Small intestine (tissue), 7 donors: ENCODE measurements around the gene KAT6B. TPM values are rescaled to one million over a fixed set of nuclear protein-coding genes. Genes with fewer than 3 reads are reported as not detected.

ENCODE experiments used
- DNase-seq, 2 donors: peaks; one replicate each; pipeline versions ENCODE4 v3.0.0 to v3.0.0-alpha.2; 2013
- FAIRE-seq: peaks from 2 replicates; lab custom pipeline; 2012; peaks lifted over from hg19 to GRCh38; lab: Jason Lieb, UNC
- H3K27ac ChIP-seq, 3 donors: one replicate each; pipeline ENCODE4 v1.5.1; 2013; ENCODE audit warnings: low read length in 2 of 3, mild to moderate bottlenecking in 2 of 3, control low read depth in 1 of 3, inconsistent platforms in 1 of 3, low read depth in 1 of 3, moderate library complexity in 1 of 3
- H3K27me3 ChIP-seq, 3 donors: one replicate each; pipeline ENCODE4 v1.6.1; 2013; ENCODE audit warnings: low read length in 3 of 3, inconsistent platforms in 1 of 3; ENCODE audit not compliant: control insufficient read depth in 3 of 3, insufficient read depth in 3 of 3
- H3K36me3 ChIP-seq, 3 donors: one replicate each; pipeline ENCODE4 v1.6.1; 2013; ENCODE audit warnings: low read length in 3 of 3, inconsistent platforms in 1 of 3, low read depth in 1 of 3, mild to moderate bottlenecking in 1 of 3, moderate library complexity in 1 of 3; ENCODE audit not compliant: control insufficient read depth in 3 of 3, insufficient read depth in 2 of 3
- H3K4me1 ChIP-seq, 3 donors: one replicate each; pipeline ENCODE4 v1.6.1; 2013; ENCODE audit warnings: low read length in 2 of 3, inconsistent platforms in 1 of 3, low read depth in 1 of 3, mild to moderate bottlenecking in 1 of 3, moderate library complexity in 1 of 3; ENCODE audit not compliant: control insufficient read depth in 3 of 3, insufficient read depth in 2 of 3
- H3K4me3 ChIP-seq, 3 donors: one replicate each; pipeline ENCODE4 v1.5.1; 2013; ENCODE audit warnings: low read length in 3 of 3, control low read depth in 1 of 3, inconsistent platforms in 1 of 3, low read depth in 1 of 3, mild to moderate bottlenecking in 1 of 3, moderate library complexity in 1 of 3
- H3K9me3 ChIP-seq, 2 donors: one replicate each; pipeline ENCODE4 v1.6.1; 2013; ENCODE audit warnings: low read depth in 1 of 2, low read length in 1 of 2; ENCODE audit not compliant: control insufficient read depth in 2 of 2, insufficient read depth in 1 of 2
- WGBS, 3 donors: extraction: QIAGEN DNeasy Blood & Tissue Kit; methylation state at CpG; one replicate each; pipeline ENCODE4 v1.1.7; 2013; 5-methylcytosine and 5-hydroxymethylcytosine counted together
- polyA plus RNA-seq, 4 donors: library from polyadenylated mRNA; stranded (reverse) in 3 of 4; unstranded in 1 of 4; fragments of 200-250 nt in 3 of 4; fragments of 120-200 nt in 1 of 4; gene quantifications; one replicate each; pipeline versions ENCODE4 v1.2.1 to v1.2.3, GENCODE V29; 2013
- donor health status: healthy with polysubstance abuse.
- donor health status: control.
- donor health status: control.
- donor health status: Bipolar disorder and iron deficiency.
- donor health status: healthy.

Gene KAT6B
- polyA plus RNA-seq, 4 donors: 4.6 to 16.2 (median 5.9) TPM

DNA sequence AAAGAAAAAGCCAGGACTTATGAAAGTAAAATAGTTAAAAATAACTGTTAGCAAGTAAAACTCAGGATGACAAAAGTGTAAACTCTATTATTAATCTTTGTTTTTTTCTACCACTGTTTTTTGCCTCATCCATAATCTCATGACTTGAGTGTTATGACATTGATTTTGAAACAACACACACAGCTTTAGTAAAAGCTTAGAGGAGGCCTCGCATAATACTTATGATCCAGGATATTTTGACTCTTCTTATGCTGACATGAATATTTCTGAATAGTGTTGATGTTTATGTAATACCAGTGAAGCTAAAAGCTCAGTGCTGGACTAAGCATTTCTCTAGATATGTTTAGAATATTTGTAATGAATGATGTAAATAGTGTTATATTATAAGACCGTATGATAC is 10.5 kb downstream of the KAT6B start:
- Histone ChIP-seq H3K27ac (no peak overlapping the region), H3K36me3 (peaks cover 0 to 7% (median 0%) of the 10 kb centered on the region in 3 donors), H3K4me1 (peaks cover 0 to 2% (median 0%) of the 10 kb centered on the region in 3 donors), H3K9me3 (no peaks in the 10 kb centered on the region), H3K4me3 (no peak overlapping the region), H3K27me3 (no peaks in the 10 kb centered on the region)
- FAIRE-seq (no peak), DNase-seq (no peak)
- WGBS, 3 donors: 62 to 95% (median 83%) methylated on average over 2 of the region's 2 CpGs

DNA sequence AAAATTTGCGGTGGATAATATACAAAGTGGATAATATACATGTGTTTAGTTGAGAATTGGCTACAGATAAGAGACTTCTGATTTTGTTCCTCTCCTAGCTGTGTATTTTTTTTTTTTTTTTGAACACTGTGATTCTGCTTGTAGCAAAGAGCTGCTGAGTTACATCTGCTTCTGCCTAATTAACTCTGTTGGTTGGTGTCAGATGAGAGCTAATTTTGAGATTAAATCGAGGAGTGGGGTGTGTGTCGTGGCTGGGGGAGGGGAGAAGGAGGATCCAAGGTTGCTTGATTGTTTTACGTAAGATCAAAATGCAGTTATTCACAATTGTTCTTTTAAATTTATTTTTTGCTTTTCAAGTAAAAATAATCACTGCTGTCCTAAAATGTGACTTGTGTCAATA is 11.3 kb downstream of the KAT6B start:
- Histone ChIP-seq H3K27ac (no peak overlapping the region), H3K4me3 (no peak overlapping the region), H3K36me3 (peaks cover 0 to 7% (median 0%) of the 10 kb centered on the region in 3 donors), H3K4me1 (peaks cover 0 to 2% (median 0%) of the 10 kb centered on the region in 3 donors), H3K9me3 (no peaks in the 10 kb centered on the region), H3K27me3 (no peaks in the 10 kb centered on the region)
- no peak for FAIRE-seq
- WGBS, 3 donors: 86 to 91% (median 91%) methylated on average over 4 of the region's 4 CpGs
- DNase-seq: no peak

DNA sequence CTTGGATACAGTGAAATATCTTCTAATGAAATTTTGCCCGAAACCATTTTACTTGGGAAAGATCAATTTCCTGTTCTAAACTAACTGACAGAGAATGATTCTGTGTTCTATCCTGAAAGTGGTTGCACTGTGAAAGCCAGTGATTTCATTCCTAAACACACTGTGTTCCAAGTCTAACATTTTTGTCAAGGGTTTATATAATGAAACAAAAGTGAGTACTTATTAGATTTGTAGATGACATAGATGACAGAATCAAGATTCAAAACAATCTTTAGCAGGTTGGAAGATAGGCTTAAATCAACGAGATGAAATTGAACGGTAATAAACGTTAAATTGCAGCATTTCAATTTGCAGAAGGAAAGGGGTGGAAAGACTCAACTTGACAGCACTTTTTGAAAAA is 13.3 kb downstream of the KAT6B start:
- H3K9me3 ChIP-seq: no peaks in the 10 kb centered on the region
- H3K36me3 ChIP-seq: peaks cover 2 to 10% (median 4%) of the 10 kb centered on the region in 3 donors
- H3K27me3 ChIP-seq: no peaks in the 10 kb centered on the region
- no peak overlapping the region for H3K4me3 ChIP-seq
- H3K27ac ChIP-seq: no peak overlapping the region
- FAIRE-seq (no peak), DNase-seq (no peak)
- peaks cover 0 to 2% (median 0%) of the 10 kb centered on the region in 3 donors for H3K4me1 ChIP-seq
- 69 to 83% (median 80%) methylated on average over 4 of the region's 4 CpGs for WGBS, 3 donors

DNA sequence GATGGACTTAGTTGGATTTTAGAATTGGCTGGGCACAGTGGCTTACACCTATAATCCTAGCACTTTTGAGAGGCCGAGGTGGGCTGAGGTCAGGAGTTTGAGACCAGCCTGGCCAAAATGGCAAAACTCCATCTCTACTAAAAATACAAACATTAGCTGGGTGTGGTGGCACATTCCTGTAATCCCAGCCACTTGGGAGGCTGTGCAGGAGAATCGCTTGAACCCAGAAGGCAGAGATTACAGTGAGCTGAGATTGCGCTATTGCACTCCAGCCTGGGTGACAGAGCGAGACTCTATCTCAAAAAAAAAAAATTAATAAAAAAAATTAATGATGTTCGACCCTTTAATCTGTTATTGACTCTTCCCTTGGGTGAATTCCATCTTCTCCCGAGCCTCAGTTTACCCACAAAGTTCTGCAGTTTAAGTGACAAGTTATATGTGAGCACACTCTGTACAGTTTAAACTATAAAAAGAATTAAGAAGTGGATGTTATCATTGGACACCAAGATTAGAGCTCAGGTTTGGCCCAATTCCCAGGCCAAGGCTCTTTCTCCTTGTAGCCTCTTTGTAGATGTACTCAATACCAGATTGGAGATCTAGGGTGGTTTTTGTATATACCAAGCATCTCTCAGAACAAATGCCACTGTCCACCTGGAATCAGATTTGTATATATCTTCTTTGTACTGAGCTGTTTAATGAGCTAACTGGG is 15.0 kb downstream of the KAT6B start:
- Histone ChIP-seq H3K4me1 (peaks cover 0 to 2% (median 0%) of the 10 kb centered on the region in 3 donors), H3K9me3 (no peaks in the 10 kb centered on the region), H3K4me3 (no peak overlapping the region), H3K36me3 (peaks cover 2 to 14% (median 4%) of the 10 kb centered on the region in 3 donors), H3K27ac (no peak overlapping the region), H3K27me3 (no peaks in the 10 kb centered on the region)
- FAIRE-seq (no peak), DNase-seq (no peak)
- 81 to 93% (median 87%) methylated on average over 6 of the region's 6 CpGs for WGBS, 3 donors

DNA sequence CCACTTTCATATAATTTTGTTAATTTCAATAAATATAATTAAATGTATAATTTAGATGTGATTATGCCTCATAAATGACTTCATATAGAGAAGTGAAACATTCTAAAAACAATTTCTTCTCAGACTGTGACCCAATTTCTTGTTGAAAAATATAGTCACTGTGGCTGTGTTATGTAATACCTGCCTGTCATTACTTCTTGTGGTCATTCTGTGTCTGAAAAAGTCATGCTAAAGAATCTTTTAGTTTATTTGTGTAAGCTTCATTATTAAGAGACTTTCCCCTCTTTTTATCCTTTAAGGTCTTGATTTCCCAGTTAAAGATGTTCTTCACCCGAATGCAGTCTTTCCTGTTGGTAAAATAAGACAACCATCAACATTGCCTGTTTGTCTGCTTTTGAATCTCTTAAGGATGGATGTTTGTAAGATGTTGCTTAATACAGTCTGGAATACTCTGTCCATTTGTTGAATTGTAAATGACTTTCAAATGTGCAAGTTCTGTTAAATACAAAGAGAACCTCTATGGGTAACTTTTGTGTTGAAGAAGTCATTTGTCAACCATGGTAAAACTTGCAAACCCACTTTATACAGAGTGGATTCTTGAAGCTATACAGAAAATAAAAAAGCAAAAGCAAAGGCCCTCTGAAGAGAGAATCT is 16.0 kb downstream of the KAT6B start:
- FAIRE-seq (no peak), DNase-seq (no peak)
- Histone ChIP-seq H3K9me3 (no peaks in the 10 kb centered on the region), H3K27ac (no peak overlapping the region), H3K27me3 (no peaks in the 10 kb centered on the region), H3K4me1 (peaks cover 0 to 2% (median 0%) of the 10 kb centered on the region in 3 donors), H3K4me3 (no peak overlapping the region), H3K36me3 (peaks cover 2 to 14% (median 4%) of the 10 kb centered on the region in 3 donors)
- WGBS, 3 donors: 81 to 93% (median 85%) methylated on average over 1 of the region's 1 CpG

DNA sequence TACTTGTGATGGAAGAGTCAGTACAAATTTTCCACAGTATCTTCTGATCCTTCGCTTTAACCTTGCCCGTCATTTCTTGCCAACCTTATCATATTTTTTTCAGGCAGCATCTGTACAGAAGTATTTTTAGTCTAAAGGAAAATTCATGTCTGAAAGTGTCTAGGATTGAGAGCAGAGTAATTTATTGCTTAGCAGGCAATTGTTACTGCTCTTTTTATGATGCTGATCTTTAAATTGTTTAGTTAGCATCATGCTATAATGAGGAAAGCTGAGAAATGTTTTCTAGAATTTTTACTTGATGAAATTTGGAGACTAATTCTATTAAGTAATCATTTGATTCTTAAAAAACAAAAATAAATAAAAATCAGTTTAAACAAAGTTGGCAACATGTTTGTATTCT is 20.6 kb downstream of the KAT6B start:
- 89 to 95% (median 91%) methylated on average over 2 of the region's 2 CpGs for WGBS, 3 donors
- peaks cover 0 to 2% (median 0%) of the 10 kb centered on the region in 3 donors for H3K4me1 ChIP-seq

DNA sequence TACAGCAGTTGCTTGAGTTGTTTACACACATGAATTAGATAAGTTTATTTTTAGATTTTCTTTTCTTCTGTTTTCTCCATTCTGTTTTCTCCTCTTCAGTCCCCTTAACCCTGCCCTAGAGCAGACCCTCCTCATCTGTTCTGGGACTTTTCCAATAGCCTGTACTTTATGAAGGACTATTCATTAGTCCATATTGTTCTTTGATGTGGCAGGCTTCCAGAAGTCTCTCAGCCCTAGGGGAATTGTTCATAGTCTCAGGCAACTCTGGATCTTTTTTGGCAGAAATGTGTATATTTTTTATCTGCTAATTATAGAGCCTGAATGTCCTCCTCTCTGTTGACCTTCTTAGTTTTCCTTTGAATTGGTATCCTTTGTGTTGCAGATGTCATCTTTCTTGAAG is 25.4 kb downstream of the KAT6B start:
- H3K4me1 ChIP-seq: peaks cover 3 to 15% (median 3%) of the 10 kb centered on the region in 3 donors
- peaks cover 0 to 14% (median 0%) of the 10 kb centered on the region in 3 donors for H3K36me3 ChIP-seq
- H3K27ac ChIP-seq: no peak overlapping the region
- H3K4me3 ChIP-seq: no peak overlapping the region
- no peak for FAIRE-seq
- DNase-seq: no peak
- H3K27me3 ChIP-seq: no peaks in the 10 kb centered on the region
- no peaks in the 10 kb centered on the region for H3K9me3 ChIP-seq

More for the DNA sequence above, 20.6 kb downstream of the KAT6B start:
- peaks cover 2 to 22% (median 4%) of the 10 kb centered on the region in 3 donors for H3K36me3 ChIP-seq
- H3K27ac ChIP-seq: no peak overlapping the region
- H3K27me3 ChIP-seq: no peaks in the 10 kb centered on the region
- no peak for FAIRE-seq
- no peaks in the 10 kb centered on the region for H3K9me3 ChIP-seq
- no peak for DNase-seq
- no peak overlapping the region for H3K4me3 ChIP-seq

DNA sequence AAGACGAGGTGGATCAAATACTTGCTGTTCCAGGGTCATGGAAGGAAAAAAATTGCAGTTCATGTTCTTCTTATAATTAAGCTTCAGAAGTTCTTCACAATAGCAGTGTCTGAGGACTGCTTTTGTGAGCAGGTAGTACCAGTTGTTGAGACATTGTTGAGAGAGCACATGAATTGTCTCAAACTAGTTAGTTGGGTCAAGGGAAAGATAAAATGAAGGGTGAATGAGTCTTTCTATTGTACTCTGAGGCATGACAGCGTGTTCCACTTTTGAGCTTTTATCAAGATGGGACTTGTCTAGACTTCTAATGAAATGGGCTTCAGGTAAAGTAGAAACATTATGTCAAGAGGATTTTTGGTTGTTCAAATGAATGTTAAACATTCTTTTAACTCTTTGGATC is 26.0 kb downstream of the KAT6B start:
- DNase-seq: no peak
- H3K9me3 ChIP-seq: no peaks in the 10 kb centered on the region
- peaks cover 3 to 15% (median 3%) of the 10 kb centered on the region in 3 donors for H3K4me1 ChIP-seq
- FAIRE-seq: no peak
- peaks cover 0 to 14% (median 0%) of the 10 kb centered on the region in 3 donors for H3K36me3 ChIP-seq
- H3K4me3 ChIP-seq: no peak overlapping the region
- peak overlapping the region in 1 of 3 donors; percentile 20 for H3K27ac ChIP-seq
- 56 to 71% (median 68%) methylated on average over 2 of the region's 2 CpGs for WGBS, 3 donors
- no peaks in the 10 kb centered on the region for H3K27me3 ChIP-seq
